HCEC 1CT (cell line): ENCODE measurements around the gene AVP.

Source experiments
- DNase-seq: peaks from one replicate; pipeline ENCODE4 v3.0.0-alpha.2; 2017

Gene AVP

GRCh38 chr20:3109350-3110302, 25.1 kb upstream of the AVP start:
- no peak for DNase-seq

- DNase-seq: no peak
These were observed 23.0 kb upstream of the AVP start for GRCh38 chr20:3107464-3108025.

GRCh38 chr20:3106658-3107463, 22.3 kb upstream of the AVP start:
- no peak for DNase-seq

GRCh38 chr20:3106185-3106584, 21.7 kb upstream of the AVP start:
- DNase-seq: no peak

GRCh38 chr20:3105256-3106137, 21.0 kb upstream of the AVP start:
- DNase-seq: no peak

GRCh38 chr20:3103369-3104032, 19.0 kb upstream of the AVP start:
- no peak for DNase-seq

- DNase-seq: no peak
These were observed 18.2 kb upstream of the AVP start for GRCh38 chr20:3102575-3103368.

- no peak for DNase-seq
These were observed 17.4 kb upstream of the AVP start for GRCh38 chr20:3101737-3102574.

- no peak for DNase-seq
These were observed 16.7 kb upstream of the AVP start for GRCh38 chr20:3101251-3101650.

GRCh38 chr20:3100480-3100879, 16.0 kb upstream of the AVP start:
- no peak for DNase-seq

- DNase-seq: no peak
These were observed 10.5 kb upstream of the AVP start for GRCh38 chr20:3094848-3095629.

- DNase-seq: no peak
These were observed 9.4 kb upstream of the AVP start for GRCh38 chr20:3093861-3094361.

- DNase-seq: no peak
These were observed 8.3 kb upstream of the AVP start for GRCh38 chr20:3092611-3093379.

- no peak for DNase-seq
These were observed 6.0 kb upstream of the AVP start for GRCh38 chr20:3090565-3090964.

GRCh38 chr20:3088031-3088430, 3.5 kb upstream of the AVP start:
- no peak for DNase-seq

GRCh38 chr20:3085571-3086072, 1.1 kb upstream of the AVP start:
- no peak for DNase-seq

- no peak for DNase-seq
These were observed 449 bp upstream of the AVP start for GRCh38 chr20:3084986-3085360.
